Stromal cell of bone marrow (primary cell): ENCODE measurements around the gene NPC1.
"Not testable (repeated sequence)": the region's sequence is repeated elsewhere in the genome, so short reads cannot be mapped to it uniquely, and the experiment has no call there.

ENCODE experiments used
- DNase-seq: peaks from one replicate; pipeline ENCODE4 v3.0.0-alpha.2; 2012; ENCODE audit warnings: low read depth

NPC1 gene

DNA sequence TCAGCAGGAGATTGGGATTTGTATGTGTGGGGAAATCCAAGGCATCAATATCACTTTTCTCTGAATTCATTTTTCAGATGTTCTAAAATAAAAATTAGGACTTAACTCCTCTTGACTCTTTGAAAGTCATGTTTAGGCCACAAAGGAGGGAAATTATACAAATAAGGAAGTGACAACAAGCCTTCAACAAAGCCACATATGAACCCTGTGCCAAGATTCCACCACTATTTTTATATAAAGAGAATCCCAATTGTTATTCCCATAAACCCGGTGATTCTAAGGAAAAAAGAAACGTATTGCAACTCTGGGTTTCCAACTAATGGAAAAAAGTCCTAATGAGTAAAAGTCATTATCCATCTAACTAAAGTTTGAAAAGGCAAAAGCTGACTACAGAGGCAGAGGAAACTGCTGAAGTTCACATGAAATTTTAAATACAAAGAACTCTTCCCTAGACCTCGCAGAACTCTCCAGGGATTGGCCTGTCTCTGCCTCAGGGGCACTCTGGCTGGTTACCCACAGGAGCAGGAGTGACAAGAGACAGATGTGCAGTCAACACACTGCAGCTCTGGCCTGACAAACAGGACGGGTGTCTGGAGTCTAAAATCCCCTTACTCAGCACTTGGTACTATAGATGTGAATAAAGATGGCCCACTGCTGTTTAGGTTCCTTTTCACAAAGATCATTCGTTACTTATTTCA lies 11.5 kb downstream of the NPC1 start:
- DNase-seq = no peak

DNA sequence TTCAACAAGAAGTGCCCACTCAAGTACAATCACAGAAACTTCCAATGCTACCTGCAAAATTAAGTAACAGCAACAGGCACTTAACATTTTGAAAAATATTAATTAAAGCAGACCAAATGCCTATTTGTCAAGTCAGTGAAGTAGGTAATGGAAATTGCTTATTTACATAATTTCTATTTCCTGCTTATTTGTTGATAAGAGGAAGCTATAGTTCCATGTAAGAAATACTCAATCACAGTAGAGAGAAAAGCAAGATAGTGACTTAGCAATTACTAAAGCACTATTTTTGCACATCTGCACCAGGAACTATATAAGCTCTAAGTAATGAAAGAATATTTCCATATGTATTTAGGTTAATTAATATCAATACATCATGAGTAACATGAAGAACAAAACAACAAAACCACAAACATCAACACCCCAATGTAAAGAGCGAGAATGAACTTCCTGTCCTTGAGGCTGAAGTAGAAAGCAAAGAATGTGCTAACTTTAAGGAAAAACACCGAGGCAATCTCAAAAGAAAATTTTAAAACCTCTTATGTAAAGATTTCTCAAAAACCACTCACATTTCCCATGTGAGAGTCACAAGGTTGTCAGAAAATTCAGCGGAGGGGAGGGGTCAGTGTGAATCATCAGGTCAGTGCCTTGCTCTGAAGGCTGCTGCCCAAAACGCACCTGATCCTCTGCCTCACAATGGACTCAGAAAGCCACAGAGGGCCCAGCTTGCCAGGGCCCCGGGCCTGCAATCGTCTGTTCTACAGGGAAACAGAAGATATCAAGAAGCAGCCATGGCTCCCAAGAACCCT lies 12.5 kb downstream of the NPC1 start:
- DNase-seq = peak; percentile 88

DNA sequence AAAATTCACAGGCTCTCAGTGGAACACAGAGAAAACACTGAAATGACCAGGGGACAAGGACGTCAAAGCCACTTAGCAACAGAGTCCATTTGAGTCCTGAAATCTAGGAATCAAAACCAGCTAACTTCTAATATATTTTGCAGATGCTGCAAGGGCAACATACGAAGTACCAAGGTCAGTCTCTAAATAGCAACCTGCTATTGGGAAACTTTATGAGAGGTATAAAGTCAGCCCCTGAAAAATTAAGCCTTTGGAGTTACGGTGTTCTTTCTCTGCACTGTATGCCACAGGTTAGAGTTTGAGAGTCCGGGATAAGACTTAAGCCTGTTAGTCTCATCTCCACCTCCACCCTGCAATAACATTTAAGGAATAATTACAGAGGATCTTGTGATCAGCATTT lies 13.3 kb downstream of the NPC1 start:
- DNase-seq = no peak

DNA sequence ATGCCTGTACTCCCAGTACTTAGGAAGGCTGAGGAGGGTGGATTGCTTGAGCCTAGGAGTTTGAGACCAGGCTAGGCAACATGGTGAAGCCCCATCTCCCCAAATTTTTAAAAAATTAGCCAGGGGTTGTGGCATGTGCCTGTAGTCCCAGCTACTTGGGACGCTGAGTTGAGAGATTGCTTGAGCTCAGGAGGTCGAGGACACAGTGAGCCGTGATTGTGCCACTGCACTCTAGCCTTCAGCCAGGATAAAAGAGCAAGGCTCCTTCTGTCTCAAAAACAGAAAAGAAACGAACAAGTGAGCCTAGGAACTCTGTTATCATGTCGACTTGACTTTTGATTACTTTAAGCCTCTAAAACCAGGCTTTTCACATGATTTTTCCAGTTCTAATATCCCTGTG lies 13.7 kb downstream of the NPC1 start:
- no peak for DNase-seq

DNA sequence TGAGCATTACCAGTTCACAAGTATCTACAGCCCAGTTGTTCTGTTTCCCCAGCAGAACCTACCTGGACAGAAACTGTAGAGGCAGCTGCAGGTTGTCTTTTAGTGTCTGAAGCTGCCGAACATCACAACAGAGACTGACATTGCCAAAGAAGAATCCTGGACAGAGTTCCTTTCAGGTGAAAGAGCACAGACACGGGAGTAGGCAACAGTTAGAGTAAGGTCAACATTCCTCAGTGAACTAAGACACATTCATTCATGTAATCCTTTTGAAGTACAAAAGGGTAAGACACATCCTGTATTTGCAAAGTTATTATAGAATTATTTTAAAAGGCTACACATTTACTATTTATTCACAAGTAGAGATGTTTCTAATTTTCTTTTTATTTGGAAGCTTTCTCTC lies 14.3 kb downstream of the NPC1 start:
- DNase-seq = no peak

DNA sequence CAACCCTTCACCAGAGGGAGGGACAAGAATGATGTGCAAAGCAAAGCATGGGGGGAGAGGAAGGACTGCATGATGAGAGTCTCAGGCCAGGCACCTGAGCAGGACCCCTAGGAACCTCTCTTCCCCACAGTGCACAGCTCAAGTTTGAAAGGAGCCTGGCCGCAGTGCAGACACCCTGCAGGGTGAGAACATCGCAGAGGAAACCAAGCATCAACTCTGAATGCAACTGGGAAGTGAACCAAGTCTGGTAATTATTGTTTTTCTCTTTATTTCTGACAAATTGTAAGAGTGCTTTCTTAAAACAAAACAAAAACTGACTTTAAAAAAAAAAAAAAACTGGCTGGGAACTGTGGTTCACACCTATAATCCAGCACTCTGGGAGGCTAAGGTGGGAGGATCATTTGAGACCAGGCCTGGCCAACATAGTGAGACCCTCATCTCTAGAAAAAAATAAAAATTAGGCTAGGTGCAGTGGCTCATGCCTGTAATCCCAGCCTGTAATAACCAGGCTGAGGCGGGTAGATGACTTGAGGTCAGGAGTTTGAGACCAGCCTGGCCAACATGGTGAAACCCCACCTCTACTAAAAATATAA lies 15.3 kb downstream of the NPC1 start:
- no peak for DNase-seq

DNA sequence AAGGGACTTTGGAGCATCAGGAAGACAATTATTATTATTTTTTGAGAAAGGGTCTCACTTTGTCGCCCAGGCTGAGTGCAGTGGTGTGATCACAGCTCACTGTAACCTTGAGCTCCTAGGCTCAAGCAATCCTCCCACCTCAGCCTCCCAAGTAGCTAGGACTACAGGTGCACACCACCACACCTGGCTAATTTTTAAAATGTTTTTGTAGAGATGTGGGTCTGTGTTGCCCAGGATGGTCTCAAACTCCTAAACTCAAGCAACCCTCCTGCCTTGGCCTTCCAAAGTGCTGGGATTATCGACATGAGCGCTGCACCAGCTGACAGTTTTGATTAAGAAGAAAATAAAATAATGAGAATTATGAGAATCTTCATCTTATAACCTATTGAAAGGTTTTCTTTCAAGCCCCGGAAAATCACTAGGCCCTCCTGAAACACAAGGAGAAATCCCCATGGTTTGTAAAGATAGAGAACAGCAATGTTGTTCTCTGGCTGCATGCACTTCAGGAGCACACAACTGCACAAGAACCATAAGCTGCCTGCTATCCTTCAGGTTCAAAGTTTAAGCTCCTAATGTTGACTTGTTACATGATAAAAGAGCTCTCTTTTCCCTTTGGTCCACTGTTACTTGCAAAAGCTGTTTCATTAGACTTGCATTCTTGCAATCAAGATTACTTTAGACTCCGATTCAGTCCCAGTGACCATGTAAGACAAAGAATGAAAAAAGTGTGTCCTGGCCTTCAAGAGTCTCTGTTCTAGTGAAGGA lies 16.8 kb downstream of the NPC1 start:
- DNase-seq = no peak

DNA sequence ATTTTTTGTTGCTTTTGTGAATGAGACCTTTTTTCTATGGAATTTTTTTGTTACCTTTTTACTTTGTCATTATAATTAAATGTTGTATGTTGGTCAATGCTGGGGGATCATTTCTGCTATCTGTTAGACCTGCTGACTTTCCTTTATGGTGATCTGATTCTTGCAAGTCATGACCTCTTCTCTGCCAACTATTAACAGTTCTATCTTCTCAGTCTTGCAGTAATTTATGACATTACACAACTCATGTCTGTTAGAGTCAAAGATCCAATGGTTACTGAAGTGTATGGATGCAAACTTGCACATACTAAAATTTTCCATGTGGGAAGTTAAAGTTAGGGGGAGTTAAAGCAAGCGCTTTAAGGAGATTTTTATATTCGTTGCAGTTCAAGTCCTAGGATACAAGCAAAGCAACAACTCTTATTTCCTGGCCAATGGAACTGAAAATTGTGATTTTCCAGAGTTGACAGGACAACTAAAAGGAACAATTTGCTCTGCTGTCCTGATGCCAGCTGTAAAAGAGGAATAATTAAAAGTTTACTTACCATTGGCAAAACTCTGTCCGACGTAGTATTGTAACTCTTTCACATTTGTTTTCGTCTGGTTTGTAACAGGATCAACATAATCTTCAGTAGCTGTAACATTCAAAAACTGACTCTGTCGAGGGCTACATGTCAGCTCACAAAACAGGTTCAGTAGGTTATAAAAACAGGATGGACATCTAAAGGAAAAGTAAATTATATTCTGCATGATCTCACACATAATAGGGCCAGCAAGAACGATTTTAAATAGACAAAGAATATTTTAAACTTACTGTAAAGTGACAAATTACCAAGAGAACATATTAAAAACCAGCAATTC lies 17.8 kb downstream of the NPC1 start:
- no peak for DNase-seq

DNA sequence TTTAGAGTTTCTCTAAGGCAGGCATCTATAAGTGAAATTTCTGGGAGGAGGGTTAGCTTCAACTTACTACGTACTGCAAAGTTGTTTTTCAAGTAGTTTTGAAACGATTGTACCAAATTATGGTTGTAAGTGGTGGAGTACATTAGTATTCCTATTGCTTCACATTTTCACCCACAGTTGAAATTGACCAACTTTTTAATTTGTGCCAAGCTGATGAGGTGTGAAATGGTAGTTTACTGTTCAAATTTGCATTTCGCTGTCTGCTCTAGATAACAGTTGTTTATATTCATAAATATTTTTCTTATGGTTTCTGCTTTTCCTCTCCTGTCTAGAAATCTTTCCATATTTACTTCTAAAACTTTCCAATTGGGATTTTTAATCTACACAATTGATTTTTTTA lies 18.6 kb downstream of the NPC1 start:
- DNase-seq = no peak

DNA sequence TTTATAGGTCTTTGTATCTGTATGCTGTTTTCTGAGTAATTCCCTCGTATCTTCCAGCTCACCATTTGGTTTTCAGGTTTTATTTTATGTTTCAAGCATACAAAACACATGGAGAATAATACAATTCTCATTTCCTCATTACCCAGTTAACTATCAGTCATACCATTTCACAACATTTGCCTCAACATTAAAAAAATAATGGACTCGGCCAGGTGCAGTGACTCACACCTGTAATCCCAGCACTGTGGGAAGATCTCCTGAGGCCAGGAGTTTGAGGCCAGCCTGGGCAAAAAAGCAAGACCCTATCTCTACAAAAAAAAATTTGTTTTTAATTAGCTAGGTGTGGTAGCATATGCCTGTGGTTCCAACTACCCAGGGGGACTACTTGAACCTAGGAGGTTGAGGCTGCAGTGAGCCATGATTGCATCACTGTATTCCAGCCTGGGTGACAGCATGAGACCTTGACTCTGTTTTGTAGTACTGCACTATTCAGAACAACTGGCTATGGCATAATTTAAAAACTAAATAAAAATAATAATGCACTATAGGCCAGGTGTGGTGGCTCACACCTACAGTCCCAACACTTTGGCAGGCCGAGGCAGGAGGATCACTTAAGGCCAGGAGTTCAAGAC lies 20.3 kb downstream of the NPC1 start:
- DNase-seq = no peak

DNA sequence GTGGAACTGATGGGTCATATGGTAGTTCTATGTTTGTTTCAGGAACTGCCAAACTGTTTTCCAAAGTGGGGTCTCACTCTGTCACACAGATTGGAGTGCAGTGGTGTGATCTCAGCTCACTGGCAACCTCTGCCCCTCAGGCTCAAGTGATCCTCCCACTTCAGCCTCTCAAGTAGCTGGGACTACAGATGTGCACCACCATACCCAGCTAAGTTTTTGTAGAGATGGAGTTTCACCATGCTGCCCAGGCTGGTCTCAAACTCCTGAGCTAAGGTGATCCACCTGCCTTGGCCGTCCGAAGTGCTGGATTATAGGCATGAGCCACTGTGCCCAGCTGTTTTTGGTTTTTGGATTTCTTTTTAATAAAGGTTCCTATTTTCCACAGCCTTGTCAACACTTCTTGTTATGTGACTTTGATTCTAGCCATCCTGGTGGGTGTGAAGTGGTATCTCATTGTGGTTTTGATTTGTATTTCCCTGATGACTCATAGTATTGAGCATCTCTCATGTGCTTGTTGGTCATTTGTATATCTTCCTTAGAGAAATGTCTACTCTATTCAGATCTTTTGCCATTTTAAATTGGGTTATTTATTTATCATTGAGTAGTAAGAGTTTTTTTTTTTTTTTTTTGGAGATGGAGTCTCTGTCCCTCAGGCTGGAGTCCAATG lies 22.8 kb downstream of the NPC1 start:
- peak; percentile 36 for DNase-seq

DNA sequence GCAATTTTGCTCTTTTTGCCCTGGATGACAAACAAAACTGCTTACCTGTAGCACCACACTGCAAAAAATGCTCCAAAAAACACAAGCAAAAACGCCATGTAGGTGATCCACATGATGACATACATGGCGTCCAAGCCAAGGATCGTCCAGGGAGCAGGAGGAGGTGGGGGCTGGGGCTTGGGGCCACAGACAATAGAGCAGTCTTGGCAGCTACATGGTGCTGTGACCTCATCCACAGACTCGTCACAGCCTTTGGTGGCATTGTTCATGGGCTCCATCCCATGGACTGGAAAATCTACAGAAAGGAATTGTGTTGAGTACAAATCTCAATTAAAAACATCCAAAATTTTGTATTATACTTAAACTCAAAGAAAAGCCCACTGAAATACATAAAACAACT lies 26.1 kb downstream of the NPC1 start:
- no peak for DNase-seq

DNA sequence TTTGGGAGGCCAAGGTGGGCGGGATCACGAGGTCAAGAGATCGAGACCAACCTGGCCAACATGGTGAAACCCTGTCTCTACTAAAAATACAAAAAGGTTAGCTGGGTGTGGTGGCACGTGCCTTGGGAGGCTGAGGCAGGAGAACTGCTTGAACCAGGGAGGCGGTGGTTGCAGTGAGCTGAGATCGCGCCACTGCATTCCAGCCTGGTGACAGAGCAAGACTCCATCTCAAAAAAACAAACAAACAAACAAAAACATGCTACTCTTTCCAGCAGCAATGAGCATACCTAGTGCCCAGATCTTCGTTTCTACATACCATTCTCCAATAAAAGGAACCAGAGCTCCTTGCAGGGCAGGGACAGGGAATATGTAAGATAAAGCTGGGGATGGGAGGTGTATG lies 28.8 kb downstream of the NPC1 start:
- not testable (repeated sequence) for DNase-seq

DNA sequence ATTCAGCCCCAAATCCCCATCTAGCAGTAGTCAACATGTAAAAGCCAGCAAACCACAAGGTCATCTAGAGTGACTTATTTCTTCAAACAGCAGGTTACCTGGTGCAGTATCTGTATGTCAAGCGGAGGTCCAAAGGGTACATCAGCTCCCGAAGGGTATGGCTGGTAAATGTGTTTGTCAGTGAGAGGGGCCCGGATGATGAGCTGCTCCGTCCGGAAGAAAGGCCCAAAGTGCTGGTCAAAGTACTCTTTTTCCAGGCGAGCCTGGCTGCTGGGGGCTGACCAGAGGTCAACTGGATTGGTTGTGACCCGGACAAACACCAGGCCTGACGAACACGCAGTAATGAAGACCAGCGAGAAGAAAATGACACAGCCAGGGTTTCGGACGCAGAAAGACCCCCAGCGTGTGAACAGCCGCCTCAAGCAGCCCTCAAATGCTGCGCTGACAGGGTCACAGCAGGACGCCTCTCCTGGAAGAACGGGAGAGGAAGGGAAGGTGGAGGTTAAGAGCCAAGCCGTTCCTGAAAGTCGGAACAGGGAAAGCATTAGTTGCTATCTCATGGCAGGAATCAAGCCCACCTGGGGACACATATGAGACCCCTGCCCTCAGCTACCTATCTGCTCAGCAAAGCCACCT lies 30.0 kb downstream of the NPC1 start:
- no peak for DNase-seq

DNA sequence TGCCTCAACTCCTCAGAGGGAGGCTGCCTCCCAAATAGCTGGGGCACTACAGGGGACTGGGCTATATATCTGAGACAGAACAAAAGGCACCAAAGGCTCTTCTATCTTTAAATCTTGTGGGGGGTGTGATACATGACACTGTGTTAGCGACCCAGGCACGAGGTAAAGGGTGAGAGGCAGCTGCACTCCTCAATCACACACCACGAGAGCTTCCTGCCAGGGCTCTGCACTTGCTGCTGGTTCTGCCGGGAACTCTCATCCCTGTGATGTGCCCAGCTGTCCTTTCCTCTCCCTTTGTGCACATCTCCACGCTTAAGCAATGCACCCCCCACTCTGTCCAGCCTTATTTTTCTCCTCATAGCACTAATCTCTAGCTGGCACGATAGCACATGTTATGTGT lies 32.4 kb downstream of the NPC1 start:
- DNase-seq = no peak

DNA sequence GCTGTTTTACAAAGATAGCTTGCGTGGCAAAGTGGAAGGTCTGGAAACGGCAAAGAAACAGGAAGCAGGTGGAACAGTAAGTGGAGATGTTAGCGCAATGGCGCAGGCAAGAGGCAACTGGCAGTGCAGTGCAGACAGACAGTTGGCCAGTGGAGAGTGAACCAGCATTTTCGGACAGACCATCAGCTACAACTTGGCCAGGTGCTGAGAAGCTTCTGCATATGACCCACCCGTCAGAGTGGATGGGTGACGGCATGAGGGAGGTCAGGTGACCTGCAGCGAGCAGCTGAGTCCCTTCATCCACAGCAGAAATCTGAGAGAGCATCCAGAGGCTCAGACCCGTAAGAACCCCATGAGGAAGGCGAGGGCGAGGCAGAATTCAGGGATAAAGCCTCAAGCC lies 33.8 kb downstream of the NPC1 start:
- DNase-seq = no peak

DNA sequence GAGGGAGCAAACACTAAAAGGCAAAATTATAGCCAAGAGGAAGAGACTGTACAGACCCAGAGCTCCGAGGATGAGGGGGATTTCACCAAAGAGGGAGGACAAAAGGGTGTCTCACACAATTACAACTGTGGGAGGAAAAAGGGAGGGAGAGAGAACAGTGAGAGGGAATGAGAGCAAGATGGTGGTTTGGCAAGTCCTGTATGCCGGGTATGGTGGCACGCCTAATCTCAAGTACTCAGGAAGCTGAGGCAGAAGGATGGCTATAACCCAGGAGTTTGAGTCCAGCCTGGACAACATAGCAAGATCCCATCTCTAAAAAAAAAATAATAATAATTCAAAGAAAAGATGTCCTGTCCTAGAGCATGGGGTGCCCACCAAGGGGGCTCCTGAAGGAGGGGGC lies 34.3 kb downstream of the NPC1 start:
- DNase-seq = no peak

DNA sequence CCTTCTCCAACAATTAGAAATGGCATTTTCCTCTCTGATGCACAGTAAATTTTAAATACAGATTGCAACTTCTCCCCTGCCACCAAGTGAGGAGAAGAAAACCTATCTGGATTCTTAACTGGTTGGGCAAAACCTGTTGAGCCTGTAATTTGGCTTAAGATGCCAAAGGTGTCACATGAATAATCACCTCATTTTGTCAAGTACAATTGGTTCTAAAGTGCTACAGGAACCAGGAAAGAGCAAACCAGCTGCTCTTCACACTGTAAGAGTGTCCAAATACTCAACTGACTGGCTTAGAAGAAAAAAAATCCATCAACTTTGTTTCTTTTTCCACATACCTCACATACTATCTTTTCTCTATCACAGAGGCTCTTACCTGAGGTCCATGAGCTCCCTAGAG lies 35.4 kb downstream of the NPC1 start:
- DNase-seq = no peak

DNA sequence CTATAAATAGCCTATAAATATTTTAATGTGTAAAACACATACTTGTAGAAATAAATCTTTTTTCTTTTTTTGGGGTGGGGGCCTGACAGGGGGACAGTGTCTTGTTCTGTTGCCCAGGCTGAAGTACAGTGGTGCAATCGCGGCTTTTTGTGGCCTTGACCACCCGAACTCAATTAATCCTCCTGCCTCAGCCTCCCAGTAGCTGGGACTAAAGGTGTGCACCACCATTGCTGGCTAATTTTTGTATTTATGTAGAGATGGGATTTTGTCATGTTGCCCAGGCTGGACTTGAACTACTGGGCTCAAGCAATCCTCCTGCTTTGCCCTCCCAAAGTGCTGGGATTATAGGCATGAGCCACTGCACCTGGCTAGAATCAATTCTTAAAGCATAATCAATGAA lies 37.6 kb downstream of the NPC1 start:
- no peak for DNase-seq

DNA sequence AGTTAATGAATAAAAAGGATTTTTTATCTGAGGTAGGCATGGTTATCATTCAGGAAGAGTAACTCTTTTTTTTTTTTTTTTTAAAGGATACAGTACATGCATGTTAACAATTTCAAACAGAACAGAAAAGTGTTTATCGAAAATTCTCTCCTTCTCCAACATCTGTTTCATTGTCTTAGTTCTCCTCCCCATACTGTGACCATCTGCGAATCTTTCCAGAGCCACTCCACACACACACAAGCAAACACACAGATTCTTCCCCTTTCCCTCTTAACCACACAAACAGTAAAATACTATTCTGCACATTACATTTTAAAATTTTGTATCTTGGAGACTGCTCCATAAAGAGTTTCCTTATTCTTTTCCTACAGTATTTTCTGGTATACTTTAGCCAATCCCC lies 38.0 kb downstream of the NPC1 start:
- DNase-seq = no peak
